Astrocyte of the cerebellum (primary cell): ENCODE measurements around the gene ARHGEF11.

ENCODE experiments used
- DNase-seq: peaks from one replicate; pipeline ENCODE4 v3.0.0-alpha.2; 2011; ENCODE audit warnings: low read depth
- H3K4me3 ChIP-seq: 2 replicates; pipeline ENCODE4 v1.5.1; 2011; ENCODE audit warnings: mild to moderate bottlenecking, low read depth, low read length, moderate library complexity
- in situ Hi-C: cut with HindIII; loops from 2 replicates; pipeline ENCODE4 v1.10.0; 2017; ENCODE audit warnings: low sequenced_read_pairs
- TF ChIP-seq, protein P1 (sequence below): IDR thresholded peaks from 2 replicates; pipeline ENCODE4 v1.5.1; 2012; ENCODE audit warnings: low read length, low read depth, moderate library complexity, mild to moderate bottlenecking; ENCODE audit errors: missing control alignments

The ARHGEF11 gene

DNA sequence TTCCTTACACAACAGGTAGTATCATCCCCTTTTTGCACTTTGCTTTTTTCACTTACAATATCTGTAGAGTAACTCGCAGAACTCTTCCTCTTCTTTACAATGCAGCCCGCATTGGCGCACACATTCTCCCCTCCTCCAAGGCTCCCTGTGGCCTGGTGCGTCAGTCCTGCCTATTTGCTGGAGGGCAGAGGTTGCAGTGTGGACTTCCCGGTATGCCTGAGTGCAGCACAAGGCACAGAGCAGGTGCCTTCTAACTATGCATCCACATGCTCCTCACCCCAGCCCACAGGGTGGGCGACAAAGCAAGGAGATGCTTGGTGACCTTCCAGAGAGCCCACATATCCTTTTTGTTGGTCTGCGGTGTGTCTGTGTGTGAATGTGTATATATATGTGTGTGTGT lies 53.3 kb downstream of the ARHGEF11 start:
- no peak overlapping the region for H3K4me3 ChIP-seq
- in situ Hi-C loops = loop anchor here (5.0 kb wide), 1 partner anchor 40 kb away; no protein-coding TSS in a partner anchor
- no peak for DNase-seq
- TF ChIP-seq, protein P1, sequence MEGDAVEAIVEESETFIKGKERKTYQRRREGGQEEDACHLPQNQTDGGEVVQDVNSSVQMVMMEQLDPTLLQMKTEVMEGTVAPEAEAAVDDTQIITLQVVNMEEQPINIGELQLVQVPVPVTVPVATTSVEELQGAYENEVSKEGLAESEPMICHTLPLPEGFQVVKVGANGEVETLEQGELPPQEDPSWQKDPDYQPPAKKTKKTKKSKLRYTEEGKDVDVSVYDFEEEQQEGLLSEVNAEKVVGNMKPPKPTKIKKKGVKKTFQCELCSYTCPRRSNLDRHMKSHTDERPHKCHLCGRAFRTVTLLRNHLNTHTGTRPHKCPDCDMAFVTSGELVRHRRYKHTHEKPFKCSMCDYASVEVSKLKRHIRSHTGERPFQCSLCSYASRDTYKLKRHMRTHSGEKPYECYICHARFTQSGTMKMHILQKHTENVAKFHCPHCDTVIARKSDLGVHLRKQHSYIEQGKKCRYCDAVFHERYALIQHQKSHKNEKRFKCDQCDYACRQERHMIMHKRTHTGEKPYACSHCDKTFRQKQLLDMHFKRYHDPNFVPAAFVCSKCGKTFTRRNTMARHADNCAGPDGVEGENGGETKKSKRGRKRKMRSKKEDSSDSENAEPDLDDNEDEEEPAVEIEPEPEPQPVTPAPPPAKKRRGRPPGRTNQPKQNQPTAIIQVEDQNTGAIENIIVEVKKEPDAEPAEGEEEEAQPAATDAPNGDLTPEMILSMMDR = no peak

DNA sequence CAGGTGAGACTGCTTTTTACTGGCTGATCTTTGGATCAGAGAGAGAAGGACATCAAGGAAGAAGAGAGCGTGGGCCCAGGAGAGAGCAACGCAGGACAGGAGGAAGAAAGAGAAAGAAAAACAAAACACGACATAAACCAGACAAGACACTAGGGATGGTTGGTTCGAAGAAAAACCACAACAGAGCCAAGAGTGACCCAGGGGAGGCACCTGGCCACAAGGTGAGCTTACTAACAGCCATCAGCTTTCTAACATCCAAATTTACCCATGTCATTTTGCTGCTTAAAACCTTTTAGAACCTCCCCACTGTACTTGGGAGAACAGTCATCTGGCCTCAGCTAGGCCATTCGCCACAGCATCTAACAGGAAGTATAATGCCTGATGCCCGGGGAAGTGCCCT lies 57.8 kb downstream of the ARHGEF11 start:
- H3K4me3 ChIP-seq = no peak overlapping the region
- no peak for DNase-seq
- TF ChIP-seq, protein P1 = no peak
- in situ Hi-C loops = no loop called here

DNA sequence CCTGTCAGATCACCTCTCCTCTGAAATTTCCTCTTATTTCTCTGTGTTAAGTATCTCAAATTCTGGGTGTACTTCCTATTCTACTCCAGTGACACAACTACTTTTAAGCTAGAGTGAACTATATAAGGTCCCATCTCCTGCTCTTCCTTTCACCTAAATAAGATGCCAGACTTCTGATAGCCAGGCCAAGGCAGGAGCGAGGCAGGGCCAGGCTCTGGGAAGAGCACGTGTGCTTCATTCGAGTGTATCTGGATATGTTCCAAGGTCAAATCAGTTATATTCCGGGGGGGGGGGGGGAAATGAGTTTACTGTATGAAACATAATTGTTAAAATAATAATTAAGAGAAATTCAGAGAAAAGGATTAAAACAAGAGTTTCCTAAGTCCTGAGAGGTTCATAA lies 65.0 kb downstream of the ARHGEF11 start:
- TF ChIP-seq, protein P1 = no peak
- in situ Hi-C loops = no loop called here
- no peak overlapping the region for H3K4me3 ChIP-seq
- no peak for DNase-seq

DNA sequence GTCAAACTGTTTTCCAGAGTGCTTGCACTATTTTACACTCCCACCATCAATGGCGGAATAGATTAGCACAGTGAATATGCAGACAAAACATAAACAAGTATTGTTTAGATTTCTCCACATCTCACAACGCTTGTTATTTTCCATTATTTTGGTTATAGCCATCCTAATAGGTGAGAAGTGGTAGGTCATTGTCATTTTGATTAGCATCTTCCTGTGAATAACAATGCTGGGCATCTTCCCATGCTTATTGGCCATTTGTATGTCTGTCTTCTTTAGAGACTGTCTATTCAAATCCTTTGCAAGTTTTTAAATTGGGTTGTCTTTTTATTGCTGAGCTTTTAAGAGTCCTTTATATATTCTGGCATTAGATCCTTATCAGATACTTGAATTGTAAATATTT lies 70.5 kb downstream of the ARHGEF11 start:
- no peak overlapping the region for H3K4me3 ChIP-seq
- in situ Hi-C loops = no loop called here
- DNase-seq = no peak
- TF ChIP-seq, protein P1 = no peak

DNA sequence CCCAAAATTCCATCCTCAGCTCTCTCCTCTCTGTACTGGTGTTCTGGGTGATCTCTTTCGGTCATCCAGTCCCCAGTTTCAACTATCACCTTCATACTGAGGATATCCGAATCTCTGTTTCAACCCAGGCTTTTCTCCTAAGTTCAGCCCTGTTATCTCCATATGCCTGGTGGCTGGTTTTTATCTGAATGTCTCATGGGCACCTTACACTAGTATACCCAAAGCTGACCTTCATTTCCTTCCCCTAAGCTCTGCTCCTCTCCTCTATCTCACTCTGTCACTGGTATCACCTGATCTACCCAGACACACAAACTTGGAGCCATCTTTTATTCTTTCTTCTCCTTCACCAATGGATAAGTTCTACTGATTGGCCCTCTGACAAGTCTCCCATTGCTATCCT lies 72.1 kb downstream of the ARHGEF11 start:
- in situ Hi-C loops = no loop called here
- H3K4me3 ChIP-seq = no peak overlapping the region
- TF ChIP-seq, protein P1 = no peak
- DNase-seq = no peak

DNA sequence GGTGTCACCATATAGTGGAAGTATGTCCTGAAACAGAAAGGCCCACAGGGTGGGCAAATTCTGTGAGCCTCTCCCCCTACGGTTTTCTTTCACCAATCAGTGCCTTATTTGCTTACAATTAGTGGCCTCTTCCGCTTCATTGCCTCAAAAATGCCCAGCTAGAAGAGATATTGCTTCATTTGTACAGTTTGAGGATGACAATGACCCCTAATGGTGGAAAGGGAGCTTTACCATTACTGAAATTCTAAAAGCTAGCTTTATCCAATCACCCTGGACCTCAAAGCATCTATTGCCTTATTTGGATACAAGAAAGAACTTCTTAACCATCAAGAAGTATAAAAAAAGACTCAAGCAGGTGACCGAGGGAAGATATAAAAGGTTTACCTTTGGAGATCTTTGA lies 75.5 kb downstream of the ARHGEF11 start:
- in situ Hi-C loops = no loop called here
- TF ChIP-seq, protein P1 = peak; percentile 19
- no peak overlapping the region for H3K4me3 ChIP-seq
- no peak for DNase-seq

DNA sequence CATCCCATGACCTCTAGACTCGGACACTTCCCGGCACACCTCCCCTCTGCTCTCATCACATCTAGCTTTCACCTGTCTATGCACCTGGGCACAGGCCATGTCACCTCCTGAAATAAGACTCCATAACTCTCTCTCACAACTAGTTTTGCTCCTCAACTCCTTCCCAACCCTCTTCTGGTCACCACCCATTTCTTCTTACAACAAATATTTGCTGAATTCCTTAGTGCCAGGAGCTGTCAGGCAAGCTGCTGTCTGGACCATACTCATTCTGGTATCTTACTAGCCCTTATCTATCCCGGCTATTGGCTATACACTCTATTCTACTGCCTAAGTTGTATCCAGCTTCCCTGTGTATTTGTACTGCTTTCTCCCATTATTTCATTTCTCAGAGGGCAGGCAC lies 76.0 kb downstream of the ARHGEF11 start:
- no peak for DNase-seq
- TF ChIP-seq, protein P1 = no peak
- in situ Hi-C loops = no loop called here
- H3K4me3 ChIP-seq = no peak overlapping the region
